Hepatic stellate cell (primary cell): ENCODE measurements around the gene SHROOM2.
"Not testable (repeated sequence)": the region's sequence is repeated elsewhere in the genome, so short reads cannot be mapped to it uniquely, and the experiment has no call there.

Experiments used
- DNase-seq: peaks from one replicate; pipeline ENCODE4 v3.0.0; 2011; ENCODE audit warnings: low spot score

The SHROOM2 gene, protein sequence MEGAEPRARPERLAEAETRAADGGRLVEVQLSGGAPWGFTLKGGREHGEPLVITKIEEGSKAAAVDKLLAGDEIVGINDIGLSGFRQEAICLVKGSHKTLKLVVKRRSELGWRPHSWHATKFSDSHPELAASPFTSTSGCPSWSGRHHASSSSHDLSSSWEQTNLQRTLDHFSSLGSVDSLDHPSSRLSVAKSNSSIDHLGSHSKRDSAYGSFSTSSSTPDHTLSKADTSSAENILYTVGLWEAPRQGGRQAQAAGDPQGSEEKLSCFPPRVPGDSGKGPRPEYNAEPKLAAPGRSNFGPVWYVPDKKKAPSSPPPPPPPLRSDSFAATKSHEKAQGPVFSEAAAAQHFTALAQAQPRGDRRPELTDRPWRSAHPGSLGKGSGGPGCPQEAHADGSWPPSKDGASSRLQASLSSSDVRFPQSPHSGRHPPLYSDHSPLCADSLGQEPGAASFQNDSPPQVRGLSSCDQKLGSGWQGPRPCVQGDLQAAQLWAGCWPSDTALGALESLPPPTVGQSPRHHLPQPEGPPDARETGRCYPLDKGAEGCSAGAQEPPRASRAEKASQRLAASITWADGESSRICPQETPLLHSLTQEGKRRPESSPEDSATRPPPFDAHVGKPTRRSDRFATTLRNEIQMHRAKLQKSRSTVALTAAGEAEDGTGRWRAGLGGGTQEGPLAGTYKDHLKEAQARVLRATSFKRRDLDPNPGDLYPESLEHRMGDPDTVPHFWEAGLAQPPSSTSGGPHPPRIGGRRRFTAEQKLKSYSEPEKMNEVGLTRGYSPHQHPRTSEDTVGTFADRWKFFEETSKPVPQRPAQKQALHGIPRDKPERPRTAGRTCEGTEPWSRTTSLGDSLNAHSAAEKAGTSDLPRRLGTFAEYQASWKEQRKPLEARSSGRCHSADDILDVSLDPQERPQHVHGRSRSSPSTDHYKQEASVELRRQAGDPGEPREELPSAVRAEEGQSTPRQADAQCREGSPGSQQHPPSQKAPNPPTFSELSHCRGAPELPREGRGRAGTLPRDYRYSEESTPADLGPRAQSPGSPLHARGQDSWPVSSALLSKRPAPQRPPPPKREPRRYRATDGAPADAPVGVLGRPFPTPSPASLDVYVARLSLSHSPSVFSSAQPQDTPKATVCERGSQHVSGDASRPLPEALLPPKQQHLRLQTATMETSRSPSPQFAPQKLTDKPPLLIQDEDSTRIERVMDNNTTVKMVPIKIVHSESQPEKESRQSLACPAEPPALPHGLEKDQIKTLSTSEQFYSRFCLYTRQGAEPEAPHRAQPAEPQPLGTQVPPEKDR (N-terminal part only)

DNA sequence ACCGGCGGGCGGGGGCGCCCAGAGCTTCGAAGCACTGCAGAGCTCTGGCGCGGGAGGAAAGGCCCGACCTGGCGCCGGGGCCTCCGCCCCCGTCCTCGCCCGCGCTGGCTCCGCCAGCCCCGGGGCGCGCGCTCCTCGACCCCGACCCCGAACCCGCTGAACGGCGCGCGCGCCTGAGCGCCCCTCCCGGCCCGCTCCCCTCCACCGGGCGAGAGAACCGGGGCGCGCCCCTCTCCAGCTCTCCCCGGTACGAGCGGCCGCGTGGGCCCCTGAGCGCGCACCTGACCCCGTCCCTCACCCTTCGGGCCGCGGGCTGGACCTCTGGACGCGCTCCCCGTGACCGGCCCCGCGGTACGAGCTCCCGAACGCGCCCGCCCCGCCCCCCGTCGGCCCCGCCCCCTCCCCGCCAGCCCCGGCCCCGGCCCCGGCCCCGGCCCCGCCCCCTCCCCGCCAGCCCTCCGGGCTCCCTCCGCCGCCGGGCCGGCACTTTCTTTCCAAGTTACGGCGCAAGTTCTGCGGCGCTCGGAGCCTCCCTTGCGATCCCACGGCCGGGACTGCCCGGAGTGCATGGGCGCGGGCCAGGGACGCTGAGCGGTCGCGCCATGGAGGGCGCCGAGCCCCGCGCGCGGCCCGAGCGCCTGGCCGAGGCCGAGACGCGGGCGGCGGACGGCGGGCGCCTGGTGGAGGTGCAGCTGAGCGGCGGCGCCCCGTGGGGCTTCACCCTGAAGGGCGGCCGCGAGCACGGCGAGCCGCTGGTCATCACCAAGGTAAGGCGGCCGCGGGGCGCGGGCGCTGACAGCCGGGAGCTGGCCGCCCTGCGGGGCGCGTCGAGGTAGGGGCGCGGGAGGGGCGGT is at the start of gene SHROOM2:
Gene SHROOM2, plus strand, starts transcription at position 486 of the 854 bp plus-strand sequence. Its CDS starts 117 bp downstream, at position 603.
- no peak for DNase-seq

- no peak for DNase-seq
Observed at GRCh38 chrX:9737363-9737762, 48.9 kb upstream of the SHROOM2 start.

- no peak for DNase-seq
Observed at GRCh38 chrX:9738151-9738550, 48.1 kb upstream of the SHROOM2 start.

GRCh38 chrX:9739130-9739529 is 47.1 kb upstream of the SHROOM2 start:
- no peak for DNase-seq

- no peak for DNase-seq
Observed at GRCh38 chrX:9745417-9746115, 40.7 kb upstream of the SHROOM2 start.

DNA sequence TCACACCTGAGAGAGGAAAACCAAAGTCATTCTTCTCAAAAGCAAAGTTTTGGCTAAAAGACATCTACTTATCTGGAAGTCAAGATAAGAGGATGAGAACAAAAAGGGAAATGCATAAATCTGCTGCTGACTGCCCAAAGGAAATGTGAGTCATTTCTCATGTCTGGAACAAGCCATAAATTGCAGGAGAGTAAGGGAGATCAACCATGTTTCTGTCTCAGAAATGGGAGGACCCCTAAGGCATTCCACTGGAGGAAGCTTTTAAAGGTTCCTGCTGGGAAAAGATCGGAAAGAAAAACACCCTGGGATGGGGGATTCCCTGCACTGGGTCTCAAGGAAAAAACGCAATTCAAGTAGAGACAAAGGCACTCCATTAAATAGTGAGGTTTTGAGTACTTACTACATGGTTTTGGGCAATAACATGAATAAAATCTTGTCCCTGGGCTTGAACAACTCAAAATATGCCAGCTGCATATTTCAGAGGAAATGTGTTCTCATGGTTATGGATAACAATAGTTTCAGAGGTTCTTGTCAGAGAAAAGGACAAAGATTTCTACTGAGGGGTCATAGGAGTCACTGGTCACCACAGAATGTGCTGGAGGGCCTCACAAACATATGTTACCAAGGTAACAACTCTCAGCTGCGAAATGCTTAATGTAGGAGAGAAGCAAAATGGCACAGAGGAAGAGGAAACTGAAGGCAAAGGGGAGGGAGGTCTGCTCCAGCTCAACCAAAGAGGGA is 39.9 kb upstream of the SHROOM2 start:
- peak; percentile 30 for DNase-seq

DNA sequence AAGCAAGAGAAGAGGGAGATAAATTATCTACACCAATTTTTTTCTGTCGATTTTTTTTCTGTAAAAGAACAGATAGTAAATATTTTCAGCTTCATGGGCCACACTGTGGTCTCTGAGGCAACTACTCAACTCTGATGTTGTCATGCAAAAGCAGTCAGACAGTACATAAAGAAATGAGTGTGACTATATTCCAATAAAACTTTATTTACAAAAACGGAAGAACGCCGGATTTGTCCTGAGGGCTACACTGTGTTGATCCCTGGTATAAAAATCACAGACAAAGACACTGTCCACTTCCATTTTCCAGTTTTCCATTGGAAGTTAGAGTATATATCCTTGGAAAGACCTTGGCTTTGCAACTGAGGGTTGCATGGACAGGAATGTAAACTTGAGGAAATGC is 38.6 kb upstream of the SHROOM2 start:
- no peak for DNase-seq

DNA sequence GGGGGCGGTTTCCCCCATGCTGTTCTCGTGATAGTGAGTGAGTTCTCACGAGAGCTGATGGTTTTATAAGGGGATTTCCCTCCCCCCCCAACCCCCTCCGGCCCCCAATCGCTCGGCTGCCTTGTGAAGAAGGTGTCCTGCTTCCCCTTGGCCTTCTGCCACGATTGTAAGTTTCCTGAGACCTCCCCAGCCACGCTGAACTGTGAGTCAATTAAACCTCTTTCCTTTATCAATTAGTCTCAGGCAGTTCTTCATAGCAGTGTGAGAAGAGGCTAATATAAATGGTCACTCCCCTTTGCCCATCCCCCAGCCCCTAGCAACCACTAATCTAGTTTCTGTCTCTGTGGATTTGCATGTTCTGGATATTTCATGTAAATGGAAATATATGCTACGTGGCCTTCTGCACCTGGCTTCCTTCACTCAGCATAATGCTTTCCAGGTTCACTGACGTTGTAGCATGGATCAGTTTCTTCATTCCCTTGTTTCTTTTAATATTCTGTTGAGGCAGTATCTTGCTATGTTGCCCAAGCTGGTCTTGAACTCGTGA is 37.0 kb upstream of the SHROOM2 start:
- DNase-seq: no peak

DNA sequence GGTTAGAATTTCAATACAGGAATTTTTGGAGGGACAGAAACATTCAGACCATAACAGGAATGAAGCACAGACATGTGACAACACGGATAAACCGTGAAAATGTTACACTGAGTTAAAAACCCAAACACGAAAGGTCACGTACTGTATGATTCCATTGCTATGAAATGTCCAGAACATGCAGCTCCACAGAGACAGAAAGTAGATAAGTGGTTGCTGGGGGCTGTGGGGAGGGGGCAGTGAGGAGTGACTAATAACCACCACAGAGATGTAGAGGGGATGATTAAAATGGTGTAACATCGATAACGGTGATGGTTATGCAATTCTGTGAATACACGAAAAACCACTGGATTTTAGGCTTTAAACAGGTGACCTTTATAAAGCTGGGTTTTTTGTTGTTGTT is 28.9 kb upstream of the SHROOM2 start:
- DNase-seq: no peak

DNA sequence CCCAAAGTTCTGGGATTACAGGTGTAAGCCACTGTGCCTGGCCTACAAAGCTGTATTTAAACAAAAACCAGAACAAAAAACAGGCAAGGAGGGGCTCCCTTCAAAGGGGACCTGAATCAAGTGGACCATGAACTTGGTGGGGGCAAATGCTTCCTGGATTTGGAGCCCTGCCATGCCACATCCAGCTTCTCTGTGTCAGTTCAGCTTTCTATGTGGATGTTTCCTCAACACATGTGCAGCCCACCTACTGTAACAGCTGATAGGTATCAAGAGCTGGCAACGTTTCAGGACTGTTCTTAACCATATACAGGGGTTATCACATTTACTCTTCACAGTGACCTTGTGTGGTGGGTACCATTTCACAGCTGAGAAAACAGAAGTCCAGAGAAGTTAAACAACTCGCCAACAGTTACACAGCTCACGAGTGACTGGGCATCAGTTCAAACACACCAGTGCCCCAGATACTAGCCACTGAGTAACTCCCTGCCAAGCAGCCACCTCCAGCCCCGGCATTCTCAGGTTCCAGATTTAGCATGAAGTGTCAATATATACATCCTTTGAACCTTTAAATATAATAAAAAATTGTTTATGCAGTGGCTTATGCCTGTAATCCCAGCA is 28.1 kb upstream of the SHROOM2 start:
- DNase-seq: no peak

- no peak for DNase-seq
Observed at GRCh38 chrX:9759337-9759736, 26.9 kb upstream of the SHROOM2 start.

- DNase-seq: no peak
Observed at GRCh38 chrX:9765072-9765736, 21.0 kb upstream of the SHROOM2 start.

GRCh38 chrX:9765737-9766097 is 20.5 kb upstream of the SHROOM2 start, which contains the start of gene GPR143:
GPR143 (minus strand) TSS chrX:9765847; CDS start chrX:9765817, 30 bp downstream.
- no peak for DNase-seq

DNA sequence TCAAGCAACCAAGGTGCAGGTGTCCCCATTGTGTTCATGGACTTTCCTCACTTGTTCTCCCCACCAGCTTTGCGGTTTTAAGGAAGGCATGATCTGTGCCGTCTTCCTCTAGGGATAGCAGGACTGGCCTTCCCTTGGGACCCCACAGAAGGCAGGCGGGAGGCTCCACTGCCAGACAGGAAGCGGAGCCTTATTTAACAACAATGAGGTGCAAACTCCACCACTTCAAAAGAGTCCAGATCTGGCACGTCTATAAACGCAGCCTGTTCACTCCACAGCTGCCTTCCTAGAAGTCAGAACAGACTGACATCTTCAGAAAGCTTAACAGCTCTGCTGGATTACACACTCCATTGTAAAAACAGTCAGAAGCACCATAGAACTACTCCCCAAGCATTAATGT is 18.9 kb upstream of the SHROOM2 start:
- no peak for DNase-seq

DNA sequence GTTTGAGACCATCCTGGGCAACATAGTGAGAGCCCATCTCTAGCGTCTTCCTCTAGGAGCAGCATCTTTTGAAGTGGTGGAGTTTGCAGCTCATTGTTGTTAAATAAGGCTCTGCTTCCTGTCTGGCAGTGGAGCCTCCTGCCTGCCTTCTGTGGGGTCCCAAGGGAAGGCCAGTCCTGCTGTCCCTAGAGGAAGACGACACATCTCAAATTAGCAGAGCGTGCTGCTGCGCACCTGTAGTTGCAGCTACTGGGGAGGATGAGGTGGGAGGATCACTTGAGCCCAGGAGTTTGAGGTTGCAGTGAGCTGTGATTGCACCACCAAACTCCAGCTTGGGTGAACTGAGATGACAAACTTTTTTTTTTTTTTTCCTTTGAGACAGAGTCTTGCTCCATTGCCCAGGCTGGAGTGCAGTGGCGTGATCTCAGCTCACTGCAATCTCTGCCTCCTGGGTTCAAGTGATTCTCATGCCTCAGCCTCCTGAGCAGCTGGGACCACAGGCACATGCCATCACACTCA is 17.8 kb upstream of the SHROOM2 start:
- DNase-seq: not testable (repeated sequence)

DNA sequence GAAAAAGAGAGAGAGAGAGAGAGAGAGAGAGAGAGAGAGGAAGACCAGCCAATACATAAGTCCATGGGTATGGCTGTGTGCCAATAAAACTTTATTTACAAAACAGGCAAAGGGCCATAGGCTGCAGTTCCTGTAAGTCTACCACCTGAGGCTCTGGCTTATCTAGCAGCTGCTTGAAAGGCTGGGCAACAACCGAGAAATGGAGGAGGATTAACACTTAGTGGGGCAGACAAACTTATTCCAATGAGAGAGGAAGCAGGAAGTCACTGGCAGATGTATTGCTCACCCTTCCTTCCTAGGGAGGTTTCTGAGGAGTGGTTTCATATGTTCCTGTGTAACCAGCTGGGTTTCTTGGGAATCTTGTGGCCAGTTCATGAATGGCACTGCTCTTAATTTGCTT is 15.9 kb upstream of the SHROOM2 start:
- no peak for DNase-seq

DNA sequence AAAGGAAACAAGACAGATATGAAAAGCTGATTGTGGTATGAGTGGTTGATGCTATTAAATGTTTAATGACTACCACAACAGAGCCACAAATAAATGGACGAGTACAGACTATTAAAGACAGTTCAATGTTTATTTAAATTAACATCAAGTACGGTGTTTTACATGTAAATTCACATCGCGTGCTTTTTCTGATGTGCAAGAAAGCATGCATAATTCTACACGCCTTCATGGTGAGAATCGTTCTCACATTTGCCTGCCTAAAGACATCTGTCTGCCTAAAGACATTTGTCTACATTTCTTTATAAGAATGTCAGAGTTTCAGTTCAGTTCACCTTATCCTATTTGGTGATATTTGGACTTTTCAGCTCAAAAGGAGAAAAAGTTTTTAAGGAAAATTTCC is 13.3 kb upstream of the SHROOM2 start:
- DNase-seq: no peak

DNA sequence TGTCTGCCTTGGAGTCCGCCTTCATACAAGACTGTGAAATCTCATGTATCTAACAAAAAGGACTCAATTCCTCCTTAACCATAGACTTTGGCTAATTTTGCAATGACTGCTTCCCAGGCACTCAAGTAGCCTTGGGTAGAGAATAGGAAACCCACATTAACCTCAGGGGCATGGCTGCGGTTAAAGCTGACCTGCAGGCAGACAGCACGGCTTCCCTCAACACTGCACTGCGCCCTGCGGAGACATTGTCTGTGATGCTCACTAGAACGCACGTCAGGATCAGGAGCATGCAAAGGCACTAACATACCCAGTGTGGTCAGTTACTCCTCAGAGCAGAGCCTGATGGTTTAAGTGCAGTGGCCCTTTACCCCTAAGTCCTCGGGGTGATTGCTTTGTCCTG is 10.3 kb upstream of the SHROOM2 start:
- no peak for DNase-seq
